Choroid plexus epithelial cell (primary cell): ENCODE measurements around the gene SGIP1.

Source experiments
- DNase-seq: peaks from one replicate; pipeline ENCODE4 v3.0.0-alpha.2; 2010; ENCODE audit warnings: low read depth
- H3K4me3 ChIP-seq: 2 replicates; pipeline ENCODE4 v1.5.1; 2011; ENCODE audit warnings: low read depth, mild to moderate bottlenecking, control low read depth, low read length, moderate library complexity
- TF ChIP-seq, protein P1 (sequence below): conservative IDR thresholded peaks from 2 replicates; pipeline ENCODE4 v1.5.1; 2011; ENCODE audit warnings: low read depth, mild to moderate bottlenecking, control low read depth, inconsistent platforms, low read length, moderate library complexity

SGIP1 gene

DNA sequence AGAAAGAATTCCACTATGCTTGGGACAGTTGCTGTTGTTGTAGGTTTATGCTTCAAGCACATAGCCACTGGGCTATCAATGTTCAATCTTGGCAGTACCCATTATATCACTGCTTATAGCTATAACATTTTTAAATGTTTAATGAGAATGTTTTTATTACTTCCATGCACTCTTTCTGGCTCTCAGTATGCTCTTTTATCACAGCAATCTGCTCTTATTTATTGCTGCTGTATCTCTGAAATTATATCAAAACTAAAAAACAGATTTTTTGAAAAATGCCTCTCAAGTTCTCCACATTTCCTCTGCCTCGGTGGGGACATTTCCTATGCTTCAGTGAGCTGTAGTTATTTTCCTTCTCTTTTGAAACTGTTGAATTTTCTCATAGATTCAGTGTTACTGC lies 5.4 kb upstream of the SGIP1 start:
- no peak overlapping the region for H3K4me3 ChIP-seq
- DNase-seq, result no peak
- TF ChIP-seq, protein P1, sequence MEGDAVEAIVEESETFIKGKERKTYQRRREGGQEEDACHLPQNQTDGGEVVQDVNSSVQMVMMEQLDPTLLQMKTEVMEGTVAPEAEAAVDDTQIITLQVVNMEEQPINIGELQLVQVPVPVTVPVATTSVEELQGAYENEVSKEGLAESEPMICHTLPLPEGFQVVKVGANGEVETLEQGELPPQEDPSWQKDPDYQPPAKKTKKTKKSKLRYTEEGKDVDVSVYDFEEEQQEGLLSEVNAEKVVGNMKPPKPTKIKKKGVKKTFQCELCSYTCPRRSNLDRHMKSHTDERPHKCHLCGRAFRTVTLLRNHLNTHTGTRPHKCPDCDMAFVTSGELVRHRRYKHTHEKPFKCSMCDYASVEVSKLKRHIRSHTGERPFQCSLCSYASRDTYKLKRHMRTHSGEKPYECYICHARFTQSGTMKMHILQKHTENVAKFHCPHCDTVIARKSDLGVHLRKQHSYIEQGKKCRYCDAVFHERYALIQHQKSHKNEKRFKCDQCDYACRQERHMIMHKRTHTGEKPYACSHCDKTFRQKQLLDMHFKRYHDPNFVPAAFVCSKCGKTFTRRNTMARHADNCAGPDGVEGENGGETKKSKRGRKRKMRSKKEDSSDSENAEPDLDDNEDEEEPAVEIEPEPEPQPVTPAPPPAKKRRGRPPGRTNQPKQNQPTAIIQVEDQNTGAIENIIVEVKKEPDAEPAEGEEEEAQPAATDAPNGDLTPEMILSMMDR, result no peak

DNA sequence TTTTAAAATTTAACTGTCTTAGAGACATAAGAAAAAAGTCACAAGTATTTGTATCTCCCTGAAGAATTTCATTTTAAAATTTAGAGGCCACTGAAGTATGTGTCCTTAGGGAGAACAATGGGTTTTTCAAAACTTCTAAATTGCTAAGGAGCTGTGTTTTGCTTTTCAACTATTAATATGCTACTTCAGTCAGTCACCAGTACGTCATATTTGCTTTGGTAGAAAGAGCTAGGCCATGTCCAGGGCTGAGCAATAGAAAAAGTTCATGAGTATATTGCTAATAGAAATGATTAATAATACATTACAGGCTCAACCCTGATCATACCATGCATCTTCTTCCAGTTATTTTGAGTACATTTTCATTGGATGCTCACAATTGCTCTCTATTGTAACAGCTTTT lies 1.7 kb upstream of the SGIP1 start:
- DNase-seq, result no peak
- no peak overlapping the region for H3K4me3 ChIP-seq
- TF ChIP-seq, protein P1, result no peak

DNA sequence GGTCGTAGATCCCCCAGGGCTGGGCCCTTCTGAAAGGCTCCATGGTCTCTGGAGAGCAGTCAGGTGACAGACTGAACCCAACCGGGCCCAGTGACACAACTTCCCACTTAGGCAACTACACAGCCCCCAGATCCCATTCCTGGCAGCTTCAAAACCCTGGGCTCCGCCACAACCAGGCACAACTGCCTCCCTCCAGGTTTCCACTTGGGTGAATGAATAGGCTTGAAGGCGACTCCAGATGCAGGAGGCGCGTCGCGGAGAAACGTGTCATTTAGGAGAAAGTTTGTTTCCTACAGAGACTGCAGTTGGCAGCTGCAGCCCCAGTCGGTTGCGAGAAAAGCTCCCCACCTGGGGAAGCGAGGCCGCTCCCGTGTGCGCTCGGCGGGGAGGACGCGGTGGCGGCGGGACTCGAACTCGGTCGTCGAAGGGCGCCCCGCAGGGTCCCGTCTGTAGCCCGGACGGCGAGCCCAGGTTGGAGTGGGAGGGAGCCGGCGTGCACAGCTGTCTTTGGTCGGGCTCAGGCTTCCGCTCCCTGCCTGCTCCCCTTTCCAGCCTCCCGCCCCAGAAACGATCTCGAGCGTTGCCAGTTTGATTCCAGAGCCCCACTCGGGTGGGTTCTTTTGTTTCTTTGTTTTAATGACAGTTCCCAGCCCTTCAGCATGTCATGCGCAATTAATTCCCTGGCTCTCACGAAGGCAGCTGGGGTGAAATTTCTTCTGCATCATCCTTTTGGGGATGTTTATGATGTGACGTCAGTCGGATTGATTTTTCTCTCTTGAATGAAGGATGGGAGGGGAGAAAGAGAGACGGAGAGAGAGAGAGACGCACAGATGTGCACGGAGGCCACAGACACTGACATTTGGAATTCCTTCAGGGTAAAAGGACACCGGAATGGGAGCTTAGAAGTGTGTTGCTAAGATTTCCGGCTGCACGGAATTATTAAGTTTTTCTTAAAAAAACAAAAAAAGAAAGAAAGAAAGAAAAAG lies 862 bp upstream of the SGIP1 start:
- peak overlapping the region; percentile 68 for H3K4me3 ChIP-seq
- TF ChIP-seq, protein P1, result no peak
- peak; percentile 90 for DNase-seq

DNA sequence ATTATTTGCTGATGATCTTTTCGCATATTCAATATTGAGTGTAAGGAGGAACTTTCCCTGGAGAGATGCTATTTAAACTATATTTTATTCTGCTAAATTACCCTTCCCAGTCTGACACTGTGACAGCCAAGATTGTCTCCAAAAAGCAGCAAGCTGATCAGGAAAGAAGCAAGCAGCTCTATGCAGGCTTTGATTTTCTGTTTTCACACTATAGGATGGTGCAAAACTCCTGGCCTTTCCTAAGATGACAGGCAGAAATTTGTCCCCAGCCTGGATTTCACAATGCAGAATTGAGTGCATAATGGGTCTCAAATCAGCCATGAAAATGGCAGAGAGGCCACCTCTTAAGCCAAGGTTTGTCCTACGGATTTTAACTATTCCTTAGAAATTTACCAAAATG lies 1.1 kb downstream of the SGIP1 start:
- peak overlapping the region; percentile 68 for H3K4me3 ChIP-seq
- TF ChIP-seq, protein P1, result no peak
- DNase-seq, result no peak

DNA sequence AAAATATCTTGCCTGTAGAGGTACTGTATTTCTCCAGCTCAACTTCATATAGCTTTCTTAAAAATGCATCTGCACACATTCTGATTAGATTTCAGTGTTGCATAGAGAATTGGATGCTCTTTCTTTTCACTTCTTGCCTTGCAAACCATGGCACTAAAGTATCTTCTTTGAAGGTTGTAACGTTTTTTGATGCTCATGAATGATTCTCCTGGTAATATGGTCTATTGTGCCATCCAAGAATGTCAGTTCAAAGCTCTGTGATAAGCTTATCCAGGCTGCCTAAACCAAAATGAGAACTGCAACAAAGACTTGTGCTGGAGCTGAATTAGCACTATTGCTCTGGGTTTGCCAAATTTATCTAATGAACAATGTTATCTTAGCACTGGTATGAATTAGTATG lies 1.9 kb downstream of the SGIP1 start:
- TF ChIP-seq, protein P1, result no peak
- no peak for DNase-seq
- peak overlapping the region; percentile 68 for H3K4me3 ChIP-seq

DNA sequence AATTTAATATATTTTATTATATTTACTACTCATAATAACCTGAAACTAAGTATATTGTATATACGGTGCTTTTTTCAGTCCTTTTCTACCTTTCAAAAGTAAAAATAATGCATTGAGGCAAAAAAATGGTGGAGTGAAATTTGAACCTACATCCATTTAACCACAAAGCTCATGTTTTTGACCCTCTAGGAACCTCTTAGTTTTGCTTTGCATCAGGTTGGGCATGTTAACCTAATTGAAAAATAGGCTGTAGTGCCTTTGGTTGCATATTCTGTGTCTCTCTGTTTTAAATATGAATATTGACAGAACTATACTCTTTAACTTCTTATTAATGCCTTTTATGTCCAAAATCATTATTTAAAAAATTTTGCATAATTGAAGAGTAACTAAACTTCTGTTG lies 3.8 kb downstream of the SGIP1 start:
- no peak overlapping the region for H3K4me3 ChIP-seq
- TF ChIP-seq, protein P1, result no peak

DNA sequence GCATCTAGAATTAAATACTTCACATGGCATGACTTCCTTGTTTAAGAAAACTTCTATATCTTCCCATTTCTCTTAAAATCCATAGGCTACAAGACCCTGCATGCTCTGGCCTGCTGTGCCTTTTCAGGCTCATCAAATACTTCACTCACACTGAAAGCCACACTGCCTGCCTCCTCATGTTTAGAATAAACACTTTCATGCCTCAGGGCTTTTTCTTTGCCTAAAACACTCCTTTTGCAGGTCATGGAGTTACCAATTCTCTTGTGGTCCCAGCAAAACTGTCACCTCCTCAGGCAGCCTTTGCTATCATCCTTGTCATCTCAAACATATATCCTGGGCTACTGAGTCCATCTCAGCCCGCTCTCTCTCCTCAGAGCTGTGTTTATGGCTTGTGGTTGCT lies 5.5 kb downstream of the SGIP1 start:
- H3K4me3 ChIP-seq, result no peak overlapping the region
- DNase-seq, result no peak
- TF ChIP-seq, protein P1, result no peak

More for the DNA sequence above, 3.8 kb downstream of the SGIP1 start:
- peak; percentile 66 for DNase-seq
